DOHH2 (cell line): ENCODE results near the gene FKBP7.

Experiments
- H3F3A ChIP-seq: fragments of 200-600 bp; sonication (generic), shearing (Covaris generic); 2 replicates; pipeline ENCODE4 v1.6.0; 2016; ENCODE audit warnings: antibody characterized with exemption, mild to moderate bottlenecking; ENCODE audit not compliant: control insufficient read depth, insufficient read depth
- H3K27ac ChIP-seq: fragments of 200-600 bp; sonication (generic); 2 replicates; pipeline ENCODE4 v1.5.1; 2014; ENCODE audit warnings: low read depth, mild to moderate bottlenecking, low read length, moderate library complexity
- H3K27me3 ChIP-seq: fragments of 200-600 bp; sonication (generic); 2 replicates; pipeline ENCODE4 v1.6.1; 2014; ENCODE audit warnings: mild to moderate bottlenecking, low read length, mixed read lengths; ENCODE audit not compliant: control insufficient read depth
- H3K36me3 ChIP-seq: fragments of 200-600 bp; sonication (generic); 2 replicates; pipeline ENCODE4 v1.6.1; 2014; ENCODE audit warnings: mild to moderate bottlenecking, low read length, moderate library complexity, mixed read lengths; ENCODE audit not compliant: control insufficient read depth
- H3K4me1 ChIP-seq: fragments of 200-600 bp; sonication (generic); 2 replicates; pipeline ENCODE4 v1.6.1; 2014; ENCODE audit warnings: mild to moderate bottlenecking, low read length, mixed read lengths; ENCODE audit not compliant: control insufficient read depth
- H3K4me2 ChIP-seq: fragments of 200-600 bp; sonication (generic); 2 replicates; pipeline ENCODE4 v1.6.0; 2014; ENCODE audit warnings: mild to moderate bottlenecking, low read length, moderate library complexity
- H3K4me3 ChIP-seq: fragments of 200-600 bp; sonication (generic); 2 replicates; pipeline ENCODE4 v1.5.1; 2014; ENCODE audit warnings: mild to moderate bottlenecking, low read length, mixed read lengths
- H3K79me2 ChIP-seq: fragments of 200-600 bp; sonication (generic); 2 replicates; pipeline ENCODE4 v1.6.1; 2014; ENCODE audit warnings: mild to moderate bottlenecking, low read length, mixed read lengths; ENCODE audit not compliant: control insufficient read depth
- H3K9me2 ChIP-seq: fragments of 200-600 bp; sonication (generic); replicated peaks from 2 replicates; pipeline ENCODE4 v1.6.1; 2014; ENCODE audit warnings: mild to moderate bottlenecking, low read length, mixed read lengths; ENCODE audit not compliant: control insufficient read depth
- H3K9me3 ChIP-seq: fragments of 200-600 bp; sonication (generic); 2 replicates; pipeline ENCODE4 v1.6.1; 2014; ENCODE audit warnings: antibody characterized with exemption, low read length, mixed read lengths; ENCODE audit not compliant: control insufficient read depth, insufficient read depth
- H4K20me1 ChIP-seq: fragments of 200-600 bp; sonication (generic); 2 replicates; pipeline ENCODE4 v1.6.0; 2014; ENCODE audit warnings: low read depth, mild to moderate bottlenecking, antibody characterized with exemption, low read length, moderate library complexity; ENCODE audit not compliant: control insufficient read depth, insufficient read depth
- CTCF ChIP-seq: fragments of 200-600 bp; sonication (generic); IDR thresholded peaks from one replicate; pipeline ENCODE4 v1.5.1; 2014; ENCODE audit warnings: antibody characterized with exemption, mild to moderate bottlenecking, low read depth, low read length; ENCODE audit not compliant: poor library complexity, severe bottlenecking
- EZH2phosphoT487 ChIP-seq: fragments of 200-600 bp; sonication (generic); IDR thresholded peaks from 2 replicates; pipeline ENCODE4 v1.6.1; 2017; ENCODE audit warnings: borderline replicate concordance, mild to moderate bottlenecking, antibody characterized with exemption, low read length, moderate library complexity, mixed read lengths

Gene FKBP7

GRCh38 chr2:178457390-178457886 lies 21.0 kb downstream of the FKBP7 start:
- Histone ChIP-seq H4K20me1 (no peaks in the 10 kb centered on the region), H3K79me2 (no peaks in the 10 kb centered on the region), H3K27me3 (no peaks in the 10 kb centered on the region), H3K4me3 (no peak overlapping the region), H3K4me1 (no peaks in the 10 kb centered on the region; the same call in 1 of the 2 replicates), H3K9me3 (no peaks in the 10 kb centered on the region), H3K27ac (no peak overlapping the region), H3K4me2 (no peak overlapping the region), H3F3A (no peaks in the 10 kb centered on the region), H3K9me2 (no peaks in the 10 kb centered on the region), H3K36me3 (no peaks in the 10 kb centered on the region)
- no peak for TF ChIP-seq EZH2phosphoT487
- no peak for TF ChIP-seq CTCF

- Histone ChIP-seq H3K9me2 (no peaks in the 10 kb centered on the region), H3K4me3 (no peak overlapping the region), H3K27ac (no peak overlapping the region), H3K79me2 (no peaks in the 10 kb centered on the region), H3F3A (no peaks in the 10 kb centered on the region), H3K27me3 (no peaks in the 10 kb centered on the region), H3K36me3 (no peaks in the 10 kb centered on the region), H3K4me2 (no peak overlapping the region), H3K4me1 (peaks cover 11% of the 10 kb centered on the region), H4K20me1 (no peaks in the 10 kb centered on the region), H3K9me3 (no peaks in the 10 kb centered on the region)
- TF ChIP-seq CTCF, result no peak
- TF ChIP-seq EZH2phosphoT487, result no peak
These were observed 22.5 kb downstream of the FKBP7 start for GRCh38 chr2:178455947-178456346.

- H3K36me3 ChIP-seq, result peaks cover 26% of the 10 kb centered on the region
- H3K27ac ChIP-seq, result no peak overlapping the region
- TF ChIP-seq EZH2phosphoT487 (no peak), CTCF (no peak)
- no peak overlapping the region for H3K4me3 ChIP-seq
- peaks cover 29% of the 10 kb centered on the region for H3K4me1 ChIP-seq
- no peaks in the 10 kb centered on the region for H3K9me2 ChIP-seq
- H3K27me3 ChIP-seq, result no peaks in the 10 kb centered on the region
- H3K4me2 ChIP-seq, result no peak overlapping the region
- peaks cover 6% of the 10 kb centered on the region; the same call in 1 of the 2 replicates for H4K20me1 ChIP-seq
- no peaks in the 10 kb centered on the region for H3F3A ChIP-seq
- no peaks in the 10 kb centered on the region for H3K9me3 ChIP-seq
- peaks cover 26% of the 10 kb centered on the region for H3K79me2 ChIP-seq
These were observed 25.5 kb downstream of the FKBP7 start for GRCh38 chr2:178452870-178453269.
